ENCODE data around the gene SOX6.

- TF ChIP-seq CTCF (IDR thresholded peaks at IDR 0.05) = no peak
- TF ChIP-seq POLR2A (IDR thresholded peaks at IDR 0.05) = no peak
Observed at GRCh38 chr11:16242806-16243205, 113.5 kb downstream of the SOX6 start.
